WERI-Rb-1 (cell line): ENCODE measurements around the gene SYNPO2.
"Not testable (repeated sequence)": the region's sequence is repeated elsewhere in the genome, so short reads cannot be mapped to it uniquely, and the experiment has no call there.

Experiments
- DNase-seq: peaks from one replicate; pipeline ENCODE4 v3.0.0-alpha.2; 2020
- H3K27ac ChIP-seq: fragments of 250-450 bp; sonication (Bioruptor Pico); 2 replicates; pipeline ENCODE4 v1.5.1; 2020; ENCODE audit warnings: mild to moderate bottlenecking, moderate library complexity
- H3K27me3 ChIP-seq: fragments of 250-450 bp; sonication (Bioruptor Pico); 2 replicates; pipeline ENCODE4 v1.5.1; 2021; ENCODE audit warnings: mild to moderate bottlenecking, low read depth, moderate library complexity; ENCODE audit not compliant: insufficient read depth, severe bottlenecking
- H3K36me3 ChIP-seq: fragments of 250-450 bp; sonication (Bioruptor Pico); 2 replicates; pipeline ENCODE4 v1.5.1; 2020; ENCODE audit warnings: mild to moderate bottlenecking, moderate library complexity
- H3K4me3 ChIP-seq: 2 replicates; pipeline ENCODE4 v1.5.1; 2011; ENCODE audit warnings: low read depth, mild to moderate bottlenecking, control low read depth, low read length
- H3K9me3 ChIP-seq: fragments of 250-450 bp; sonication (Bioruptor Pico); 2 replicates; pipeline ENCODE4 v1.5.1; 2021; ENCODE audit warnings: mild to moderate bottlenecking, moderate library complexity; ENCODE audit not compliant: severe bottlenecking
- TF ChIP-seq, protein P1 (sequence below): IDR thresholded peaks from 2 replicates; pipeline ENCODE4 v1.5.1; 2011; ENCODE audit warnings: low read depth, mild to moderate bottlenecking, control low read depth, inconsistent platforms, low read length

Gene SYNPO2

DNA sequence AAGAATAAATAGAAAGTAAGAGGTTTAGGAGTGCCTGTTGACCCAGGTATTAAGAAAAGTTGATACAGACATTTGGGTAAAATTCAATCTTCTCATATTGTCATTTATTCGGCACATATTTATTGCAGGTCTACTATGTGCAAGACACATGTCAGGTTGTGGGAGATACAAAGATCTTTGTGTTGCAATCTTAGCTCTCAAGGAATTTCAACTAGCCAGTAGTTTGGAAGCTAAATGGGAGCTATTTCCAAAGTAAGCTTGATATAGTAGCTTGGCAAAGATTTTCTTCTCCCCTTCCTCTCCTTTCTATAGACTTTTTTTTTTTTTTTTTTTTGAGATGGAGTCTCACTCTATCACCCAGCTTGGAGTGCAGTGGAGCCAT lies 122.9 kb downstream of the SYNPO2 start:
- no peaks in the 10 kb centered on the region for H3K9me3 ChIP-seq
- TF ChIP-seq, protein P1, sequence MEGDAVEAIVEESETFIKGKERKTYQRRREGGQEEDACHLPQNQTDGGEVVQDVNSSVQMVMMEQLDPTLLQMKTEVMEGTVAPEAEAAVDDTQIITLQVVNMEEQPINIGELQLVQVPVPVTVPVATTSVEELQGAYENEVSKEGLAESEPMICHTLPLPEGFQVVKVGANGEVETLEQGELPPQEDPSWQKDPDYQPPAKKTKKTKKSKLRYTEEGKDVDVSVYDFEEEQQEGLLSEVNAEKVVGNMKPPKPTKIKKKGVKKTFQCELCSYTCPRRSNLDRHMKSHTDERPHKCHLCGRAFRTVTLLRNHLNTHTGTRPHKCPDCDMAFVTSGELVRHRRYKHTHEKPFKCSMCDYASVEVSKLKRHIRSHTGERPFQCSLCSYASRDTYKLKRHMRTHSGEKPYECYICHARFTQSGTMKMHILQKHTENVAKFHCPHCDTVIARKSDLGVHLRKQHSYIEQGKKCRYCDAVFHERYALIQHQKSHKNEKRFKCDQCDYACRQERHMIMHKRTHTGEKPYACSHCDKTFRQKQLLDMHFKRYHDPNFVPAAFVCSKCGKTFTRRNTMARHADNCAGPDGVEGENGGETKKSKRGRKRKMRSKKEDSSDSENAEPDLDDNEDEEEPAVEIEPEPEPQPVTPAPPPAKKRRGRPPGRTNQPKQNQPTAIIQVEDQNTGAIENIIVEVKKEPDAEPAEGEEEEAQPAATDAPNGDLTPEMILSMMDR = no peak
- no peaks in the 10 kb centered on the region for H3K36me3 ChIP-seq
- no peak overlapping the region for H3K27ac ChIP-seq
- no peak overlapping the region for H3K4me3 ChIP-seq
- no peaks in the 10 kb centered on the region for H3K27me3 ChIP-seq
- no peak for DNase-seq

DNA sequence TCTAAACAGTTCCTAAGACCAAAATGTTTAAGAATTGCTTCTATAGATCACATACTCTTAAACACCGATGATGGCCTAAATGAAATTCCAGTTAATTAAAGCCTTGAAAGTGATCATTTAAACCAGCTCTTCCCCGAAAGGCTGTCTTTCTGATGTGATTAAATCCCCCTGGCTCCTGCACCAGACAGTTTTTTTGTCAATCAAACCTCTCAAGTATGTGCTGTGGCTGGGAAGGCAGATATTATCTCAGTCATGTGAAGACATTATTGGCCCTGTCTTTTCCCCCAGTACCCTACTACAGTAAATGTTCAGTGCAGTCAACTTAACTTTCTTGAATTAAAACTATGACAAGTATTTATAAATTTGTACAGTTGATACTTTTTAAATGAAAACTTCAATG lies 126.0 kb downstream of the SYNPO2 start:
- no peaks in the 10 kb centered on the region for H3K27me3 ChIP-seq
- no peak for DNase-seq
- no peaks in the 10 kb centered on the region for H3K36me3 ChIP-seq
- H3K9me3 ChIP-seq = no peaks in the 10 kb centered on the region
- H3K4me3 ChIP-seq = no peak overlapping the region
- TF ChIP-seq, protein P1 = no peak
- no peak overlapping the region for H3K27ac ChIP-seq

DNA sequence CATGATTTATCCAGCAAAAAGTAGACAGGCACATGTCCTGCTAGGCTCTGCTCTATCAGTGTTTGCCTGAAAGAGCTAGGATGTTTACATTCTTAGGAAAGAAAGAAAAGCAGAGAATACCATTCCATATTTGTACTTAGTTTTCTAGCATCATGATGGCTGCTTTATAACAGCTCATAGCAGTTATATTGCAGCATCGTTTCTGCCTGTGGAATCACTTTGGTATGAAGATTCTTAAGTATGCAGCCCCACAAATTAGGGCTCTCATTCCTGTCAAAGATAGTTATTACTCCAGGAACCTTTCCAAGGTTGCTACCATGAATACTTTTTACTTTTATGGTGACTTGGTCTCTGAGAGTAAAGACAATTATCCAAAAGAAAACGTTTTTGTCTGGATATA lies 128.0 kb downstream of the SYNPO2 start:
- TF ChIP-seq, protein P1 = no peak
- no peaks in the 10 kb centered on the region for H3K27me3 ChIP-seq
- H3K27ac ChIP-seq = no peak overlapping the region
- no peak overlapping the region for H3K4me3 ChIP-seq
- no peaks in the 10 kb centered on the region for H3K9me3 ChIP-seq
- no peaks in the 10 kb centered on the region for H3K36me3 ChIP-seq
- DNase-seq = no peak

DNA sequence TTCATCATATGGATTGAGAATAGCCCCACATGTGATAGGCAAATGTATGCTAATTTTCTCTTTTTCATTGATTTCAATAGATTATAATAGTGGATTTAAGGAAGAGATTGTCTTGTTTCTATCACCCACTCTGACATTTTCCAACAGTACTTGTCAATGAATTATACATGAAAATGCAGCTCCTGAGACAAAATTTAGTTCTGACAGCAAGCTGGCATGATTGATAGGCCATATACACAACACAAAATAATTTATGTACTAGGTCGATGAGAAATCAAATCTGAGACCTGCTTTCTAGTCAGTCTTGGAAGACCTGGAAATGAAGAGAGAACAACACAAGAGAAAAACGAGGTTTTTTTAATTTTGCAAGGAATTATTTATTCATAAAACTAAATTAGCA lies 129.0 kb downstream of the SYNPO2 start:
- H3K4me3 ChIP-seq = no peak overlapping the region
- DNase-seq = no peak
- TF ChIP-seq, protein P1 = no peak
- no peak overlapping the region for H3K27ac ChIP-seq
- no peaks in the 10 kb centered on the region for H3K36me3 ChIP-seq
- no peaks in the 10 kb centered on the region for H3K27me3 ChIP-seq
- no peaks in the 10 kb centered on the region for H3K9me3 ChIP-seq

DNA sequence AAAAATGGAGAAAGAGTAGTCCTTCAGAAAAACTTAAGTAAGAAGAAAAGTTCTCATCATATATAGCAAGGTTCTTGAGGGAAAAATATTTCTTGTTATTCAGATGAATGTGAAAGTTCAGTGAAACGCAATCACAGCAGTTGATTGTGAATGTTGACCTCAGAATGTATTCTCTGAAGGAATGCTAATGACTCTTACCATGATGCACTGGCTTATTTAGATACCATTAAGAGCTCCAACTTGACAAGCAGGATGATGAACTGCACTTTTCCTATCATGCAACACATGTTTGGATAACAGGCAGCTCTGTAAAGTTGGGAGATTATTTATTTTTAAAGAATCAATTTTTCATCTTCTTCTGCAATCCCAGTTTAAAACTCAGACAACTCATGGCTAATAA lies 131.5 kb downstream of the SYNPO2 start:
- H3K4me3 ChIP-seq = no peak overlapping the region
- no peaks in the 10 kb centered on the region for H3K36me3 ChIP-seq
- no peaks in the 10 kb centered on the region for H3K9me3 ChIP-seq
- no peaks in the 10 kb centered on the region for H3K27me3 ChIP-seq
- TF ChIP-seq, protein P1 = no peak
- DNase-seq = no peak
- no peak overlapping the region for H3K27ac ChIP-seq

DNA sequence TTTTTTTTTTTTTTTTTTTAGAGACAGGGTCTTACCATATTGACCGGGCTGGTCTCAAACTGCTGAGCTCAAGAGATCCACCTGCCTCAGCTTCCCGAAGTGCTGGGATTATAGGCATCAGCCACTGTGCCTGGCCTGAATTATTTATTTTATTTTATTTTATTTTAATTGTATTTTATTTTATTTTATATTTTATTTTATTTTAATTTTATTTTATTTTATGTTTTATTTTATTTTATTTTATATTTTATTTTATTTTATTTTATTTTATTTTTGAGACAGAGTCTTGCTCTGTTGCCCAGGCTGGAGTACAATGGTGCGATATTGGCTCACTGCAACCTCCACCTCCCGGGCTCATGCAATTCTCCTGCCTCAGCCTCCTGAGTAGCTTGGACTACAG lies 133.9 kb downstream of the SYNPO2 start:
- H3K36me3 ChIP-seq, DNase-seq, H3K9me3 ChIP-seq, H3K4me3 ChIP-seq, H3K27me3 ChIP-seq, H3K27ac ChIP-seq: not testable (repeated sequence)
